22Rv1 (cell line): Measurements from ENCODE around the gene CHIA.

ENCODE experiments used
- CTCF ChIP-seq: fragments of 450-650 bp; IDR thresholded peaks from 2 replicates; pipeline ENCODE4 v1.5.1; 2017; ENCODE audit warnings: mild to moderate bottlenecking
- ZFX ChIP-seq: fragments of 450-650 bp; IDR thresholded peaks from 2 replicates; pipeline ENCODE4 v1.6.1; 2017; ENCODE audit warnings: antibody characterized with exemption, borderline replicate concordance

- TF ChIP-seq CTCF = no peak
- no peak for TF ChIP-seq ZFX
Measured at GRCh38 chr1:111318523-111318922, 27.9 kb downstream of the CHIA start.
